Measurements from ENCODE around the gene TBX19.
"Not testable (repeated sequence)": the region's sequence is repeated elsewhere in the genome, so short reads cannot be mapped to it uniquely, and the experiment has no call there.

The TBX19 gene

GRCh38 chr1:168354335-168355269 lies 73.9 kb downstream of the TBX19 start:
- DNase-seq (ENCODE audit: low read depth in 1 of 2, low spot score in 1 of 2), result not testable (repeated sequence)

- no peak for DNase-seq (ENCODE audit: low read depth in 1 of 2, low spot score in 1 of 2)
Measured at GRCh38 chr1:168360151-168361021, 79.7 kb downstream of the TBX19 start.

- DNase-seq (ENCODE audit: low read depth in 1 of 2, low spot score in 1 of 2), result no peak
Measured at GRCh38 chr1:168361252-168361651, 80.6 kb downstream of the TBX19 start.

- peak in 1 of 2 donors; percentile 20 for DNase-seq (ENCODE audit: low read depth in 1 of 2, low spot score in 1 of 2)
Measured at GRCh38 chr1:168362991-168363390, 82.3 kb downstream of the TBX19 start.

All from activated CD4-positive, alpha-beta T cell treated with anti-CD3 and anti-CD28 coated beads, Interleukin-2, amount 50 U/mL, for 24 hours (primary cell).